ENCODE results near the gene PLAC8. TPM values are rescaled to one million over a fixed set of nuclear protein-coding genes. Genes with fewer than 3 reads are reported as not detected.

PLAC8 gene
- total and polyA plus RNA-seq, 12 donors: 0.39 to 9.4 (median 0.63) TPM

DNA sequence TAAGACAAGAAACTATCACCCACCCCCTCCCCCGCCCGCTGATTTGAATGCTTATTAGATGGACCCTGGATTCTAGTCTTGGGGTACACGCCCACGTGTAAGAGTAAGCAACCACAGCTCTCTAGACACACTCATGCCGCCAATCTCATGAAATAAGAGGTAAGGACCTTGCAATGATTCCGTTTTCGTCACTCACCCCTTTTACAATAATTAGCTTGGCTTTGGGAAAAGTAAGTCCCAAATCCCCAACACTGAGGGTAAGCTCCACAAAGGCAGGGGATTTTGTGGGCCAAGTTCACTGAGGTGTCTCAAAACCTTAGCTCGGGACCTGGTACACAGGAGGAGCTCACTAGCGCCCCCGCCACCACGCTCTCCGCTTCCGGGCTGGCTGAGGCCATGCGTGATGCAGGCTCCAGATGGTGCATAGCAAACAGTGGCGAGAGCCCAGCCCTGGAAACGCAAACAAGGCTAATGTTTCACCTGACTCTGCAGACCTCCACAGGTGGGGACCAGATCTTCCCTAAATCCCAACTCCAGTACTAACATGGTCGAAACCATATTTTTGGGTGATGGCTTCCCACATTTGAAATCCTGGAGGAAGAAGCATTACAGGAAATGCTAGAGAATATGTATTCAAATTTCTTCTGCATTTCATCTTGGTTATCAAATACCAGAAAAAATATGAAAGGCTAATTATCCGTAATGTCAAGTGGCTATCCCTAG, 4.1 kb downstream of the PLAC8 start:
- Histone ChIP-seq H3K4me1 (peaks cover 0 to 38% (median 11%) of the 10 kb centered on the region in 9 donors), H3K9me3 (no peaks in the 10 kb centered on the region), H3K36me3 (peaks cover 0 to 1% (median 0%) of the 10 kb centered on the region in 9 donors), H3K27me3 (peaks cover 0 to 14% (median 6%) of the 10 kb centered on the region in 7 donors), H3K4me3 (peak overlapping the region; percentile 32 to 68 (median 58)), H3K27ac (peak overlapping the region in 3 of 10 donors; percentile 22 to 89 (median 56))
- intact Hi-C loops (cut with DNase I): no loop called here
- TF ChIP-seq, protein P1, sequence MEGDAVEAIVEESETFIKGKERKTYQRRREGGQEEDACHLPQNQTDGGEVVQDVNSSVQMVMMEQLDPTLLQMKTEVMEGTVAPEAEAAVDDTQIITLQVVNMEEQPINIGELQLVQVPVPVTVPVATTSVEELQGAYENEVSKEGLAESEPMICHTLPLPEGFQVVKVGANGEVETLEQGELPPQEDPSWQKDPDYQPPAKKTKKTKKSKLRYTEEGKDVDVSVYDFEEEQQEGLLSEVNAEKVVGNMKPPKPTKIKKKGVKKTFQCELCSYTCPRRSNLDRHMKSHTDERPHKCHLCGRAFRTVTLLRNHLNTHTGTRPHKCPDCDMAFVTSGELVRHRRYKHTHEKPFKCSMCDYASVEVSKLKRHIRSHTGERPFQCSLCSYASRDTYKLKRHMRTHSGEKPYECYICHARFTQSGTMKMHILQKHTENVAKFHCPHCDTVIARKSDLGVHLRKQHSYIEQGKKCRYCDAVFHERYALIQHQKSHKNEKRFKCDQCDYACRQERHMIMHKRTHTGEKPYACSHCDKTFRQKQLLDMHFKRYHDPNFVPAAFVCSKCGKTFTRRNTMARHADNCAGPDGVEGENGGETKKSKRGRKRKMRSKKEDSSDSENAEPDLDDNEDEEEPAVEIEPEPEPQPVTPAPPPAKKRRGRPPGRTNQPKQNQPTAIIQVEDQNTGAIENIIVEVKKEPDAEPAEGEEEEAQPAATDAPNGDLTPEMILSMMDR (IDR thresholded peaks at IDR 0.05): peak in 7 of 9 donors; percentile 27 to 71 (median 58)
- DNase-seq (peak; percentile 74 to 83), ATAC-seq (peak; percentile 85 to 97 (median 94))
- 4% methylated on average over 18 of the region's 18 CpGs for WGBS, 2 donors

DNA sequence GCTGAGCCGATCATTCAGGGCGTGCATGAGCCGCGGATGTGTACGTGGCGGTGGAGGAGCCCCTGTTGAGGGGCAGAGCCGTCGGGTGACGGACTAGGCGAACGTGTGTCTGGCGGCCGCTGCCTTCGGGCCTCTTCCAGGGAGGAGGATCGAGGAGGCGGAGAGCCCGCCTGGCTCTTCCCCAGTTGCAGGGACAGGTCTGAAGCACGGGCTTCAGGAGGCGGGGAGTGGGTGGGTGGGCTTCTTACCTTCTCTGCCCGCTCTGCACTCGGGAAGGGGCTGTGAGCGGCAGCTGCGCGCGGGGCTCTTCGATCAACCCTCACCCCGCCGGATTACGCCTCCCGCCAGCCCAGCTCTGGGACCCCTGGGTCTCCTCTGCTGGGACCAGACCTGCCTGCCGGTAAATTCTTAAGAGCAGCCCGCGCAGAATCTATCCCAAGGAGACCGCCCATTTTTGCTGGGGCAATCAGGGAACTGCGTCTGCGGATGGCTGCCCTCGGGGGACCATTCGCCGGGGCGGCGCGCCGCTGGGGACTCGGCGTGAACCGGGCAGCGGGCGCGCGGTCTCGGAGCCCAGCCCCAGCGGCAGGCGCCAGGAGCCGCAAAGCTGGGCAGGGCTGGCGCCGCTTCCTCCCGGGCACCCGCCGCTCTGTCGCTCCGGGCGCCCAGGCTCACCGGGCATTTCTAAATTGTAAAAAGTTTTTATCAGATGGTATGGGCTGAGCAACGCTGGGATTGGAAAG, 4.9 kb downstream of the PLAC8 start:
- TF ChIP-seq, protein P1 (IDR thresholded peaks at IDR 0.05): no peak
- 1 to 2% methylated on average over 59 to 64 of the region's 64 CpGs for WGBS, 2 donors
- Histone ChIP-seq H3K9me3 (no peaks in the 10 kb centered on the region), H3K36me3 (peaks cover 0 to 9% (median 0%) of the 10 kb centered on the region in 9 donors), H3K27ac (peak overlapping the region in 3 of 10 donors; percentile 22 to 89 (median 56)), H3K4me3 (peak overlapping the region; percentile 32 to 68 (median 58)), H3K27me3 (peaks cover 0 to 14% (median 6%) of the 10 kb centered on the region in 7 donors), H3K4me1 (peaks cover 0 to 32% (median 11%) of the 10 kb centered on the region in 9 donors)
- DNase-seq (peak in 1 of 2 donors; percentile 36), ATAC-seq (peak; percentile 70 to 85 (median 78))
- intact Hi-C loops (cut with DNase I): no loop called here

DNA sequence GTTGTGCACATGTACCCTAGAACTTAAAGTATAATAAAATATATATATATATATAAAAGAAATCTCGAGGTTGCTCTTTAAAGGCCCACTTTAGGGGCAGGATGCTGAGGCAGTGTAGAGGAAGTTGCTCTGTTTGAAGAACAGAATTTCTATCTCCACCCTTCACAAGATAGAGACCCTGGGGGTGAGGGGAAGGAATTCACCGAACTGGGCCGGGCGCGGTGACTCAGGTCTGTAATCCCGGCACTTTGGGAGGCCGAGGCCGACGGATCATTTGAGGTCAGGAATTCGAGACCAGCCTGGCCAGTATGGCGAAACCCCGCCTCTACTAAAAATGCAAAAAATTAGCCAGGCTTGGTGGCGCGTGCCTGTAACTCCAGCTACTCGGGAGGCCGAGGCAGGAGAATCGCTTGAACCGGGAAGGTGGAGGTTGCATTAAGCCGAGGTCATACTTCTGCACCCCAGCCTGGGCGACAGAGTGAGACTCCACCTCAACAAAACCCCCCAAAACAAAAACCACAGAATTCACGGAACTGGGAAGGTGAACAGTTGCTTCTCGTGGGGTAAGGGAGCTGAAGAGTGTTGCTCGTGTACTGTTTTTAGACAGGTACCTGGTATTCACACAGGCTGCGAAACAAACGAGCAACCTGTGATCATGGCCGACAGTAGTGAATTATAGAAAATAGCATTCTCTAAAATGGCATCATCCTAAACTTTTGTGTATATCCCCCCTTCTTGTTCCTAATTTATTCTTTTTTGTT, 6.2 kb downstream of the PLAC8 start:
- DNase-seq: no peak
- peaks cover 0 to 14% (median 6%) of the 10 kb centered on the region in 7 donors for H3K27me3 ChIP-seq
- no peaks in the 10 kb centered on the region for H3K9me3 ChIP-seq
- H3K27ac ChIP-seq: peak overlapping the region in 1 of 10 donors; percentile 89
- 90 to 91% methylated on average over 26 of the region's 26 CpGs for WGBS, 2 donors
- peaks cover 0 to 22% (median 0%) of the 10 kb centered on the region in 9 donors for H3K36me3 ChIP-seq
- peaks cover 0 to 32% (median 11%) of the 10 kb centered on the region in 9 donors for H3K4me1 ChIP-seq
- peak overlapping the region in 1 of 10 donors; percentile 65 for H3K4me3 ChIP-seq
- ATAC-seq: no peak
- TF ChIP-seq, protein P1 (IDR thresholded peaks at IDR 0.05): no peak
- intact Hi-C loops (cut with DNase I): no loop called here

DNA sequence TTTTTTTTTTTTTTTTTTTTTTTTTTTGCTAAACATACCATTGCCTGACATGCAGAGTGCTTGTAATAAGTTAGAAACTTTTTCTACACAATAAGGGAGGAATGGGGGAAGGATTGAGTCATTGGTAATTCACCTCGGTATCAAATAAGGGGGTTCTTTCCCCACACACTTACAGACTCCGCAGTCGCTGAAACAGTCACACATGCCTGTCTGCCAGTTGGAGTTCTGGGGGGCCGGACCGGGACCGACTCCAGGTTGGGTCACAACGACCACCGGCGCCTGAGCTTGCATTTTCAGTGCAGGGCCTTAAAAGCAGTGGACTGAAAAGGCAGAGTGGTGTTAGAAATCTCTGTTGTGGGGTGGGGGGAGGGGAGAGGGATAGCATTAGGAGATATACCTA, 6.9 kb downstream of the PLAC8 start:
- Histone ChIP-seq H3K4me1 (peaks cover 0 to 29% (median 11%) of the 10 kb centered on the region in 9 donors), H3K9me3 (no peaks in the 10 kb centered on the region), H3K27ac (no peak overlapping the region), H3K4me3 (no peak overlapping the region), H3K27me3 (peaks cover 0 to 14% (median 6%) of the 10 kb centered on the region in 7 donors), H3K36me3 (peaks cover 0 to 25% (median 0%) of the 10 kb centered on the region in 9 donors)
- WGBS, 2 donors: 80 to 88% methylated on average over 9 of the region's 9 CpGs
- intact Hi-C loops (cut with DNase I): no loop called here
- TF ChIP-seq, protein P1 (IDR thresholded peaks at IDR 0.05): no peak
- DNase-seq: no peak
- ATAC-seq: no peak
